Activated naive CD8-positive, alpha-beta T cell treated with anti-CD3 and anti-CD28 coated beads, Interleukin-2, amount 10 ng/mL, durations not matched to agents 7 days and 5 days (primary cell): ENCODE results near the gene MUSK. TPM values are rescaled to one million over a fixed set of nuclear protein-coding genes. Genes with fewer than 3 reads are reported as not detected.

Experiments
- ATAC-seq: fragments of 150-1000 bp; cut with Tn5 transposase; one replicate; pipeline ENCODE4 v1.10.0; 2021; ENCODE audit warnings: low read depth, moderate library complexity
- POLR2A ChIA-PET: fragments of 350-600 bp; sonication (Branson Sonifier 250); formaldehyde crosslinking; loops from one replicate; lab custom pipeline; 2021; ENCODE audit warnings: antibody characterized with exemption; lab: Charles Lee
- DNase-seq: peaks from one replicate; pipeline ENCODE4 v3.0.0; 2021
- H3K27ac Mint-ChIP-seq: one replicate; pipeline ENCODE4 v1.8.0; 2022; ENCODE audit warnings: mild to moderate bottlenecking, mixed read lengths
- H3K27me3 Mint-ChIP-seq: one replicate; pipeline ENCODE4 v1.8.0; 2022; ENCODE audit warnings: mild to moderate bottlenecking, moderate library complexity, mixed read lengths
- H3K36me3 Mint-ChIP-seq: one replicate; pipeline ENCODE4 v1.8.0; 2021; ENCODE audit warnings: mild to moderate bottlenecking, mixed read lengths
- H3K4me1 Mint-ChIP-seq: one replicate; pipeline ENCODE4 v1.8.0; 2021; ENCODE audit warnings: mixed read lengths
- H3K4me3 Mint-ChIP-seq: one replicate; pipeline ENCODE4 v1.8.0; 2022; ENCODE audit warnings: mild to moderate bottlenecking, moderate library complexity, mixed read lengths
- H3K9me3 Mint-ChIP-seq: one replicate; pipeline ENCODE4 v1.8.0; 2021; ENCODE audit warnings: mixed read lengths
- total RNA-seq, 2 experiments: library from RNA; stranded (reverse); gene quantifications; one replicate each; pipeline ENCODE4 v1.2.3, GENCODE V29; 2021

Gene MUSK
- total RNA-seq, 2 experiments from 2014 or later = not detected

GRCh38 chr9:110712955-110713354 lies 44.4 kb downstream of the MUSK start:
- DNase-seq (no peak), ATAC-seq (no peak)
- no peaks in the 10 kb centered on the region for H3K36me3 Mint-ChIP-seq
- no peak overlapping the region for H3K4me3 Mint-ChIP-seq
- POLR2A ChIA-PET = no interaction called here
- H3K27ac Mint-ChIP-seq = no peak overlapping the region
- no peaks in the 10 kb centered on the region for H3K4me1 Mint-ChIP-seq
- no peaks in the 10 kb centered on the region for H3K27me3 Mint-ChIP-seq
- no peaks in the 10 kb centered on the region for H3K9me3 Mint-ChIP-seq

GRCh38 chr9:110714314-110714713 lies 45.7 kb downstream of the MUSK start:
- Mint-ChIP-seq H3K27me3 (no peaks in the 10 kb centered on the region), H3K4me1 (no peaks in the 10 kb centered on the region), H3K27ac (no peak overlapping the region), H3K36me3 (no peaks in the 10 kb centered on the region), H3K4me3 (no peak overlapping the region), H3K9me3 (no peaks in the 10 kb centered on the region)
- POLR2A ChIA-PET = no interaction called here
- DNase-seq = no peak
- no peak for ATAC-seq

GRCh38 chr9:110728058-110728457 lies 59.5 kb downstream of the MUSK start:
- Mint-ChIP-seq H3K4me1 (no peaks in the 10 kb centered on the region), H3K27ac (no peak overlapping the region), H3K27me3 (no peaks in the 10 kb centered on the region), H3K4me3 (no peak overlapping the region), H3K9me3 (no peaks in the 10 kb centered on the region), H3K36me3 (no peaks in the 10 kb centered on the region)
- DNase-seq (no peak), ATAC-seq (no peak)
- POLR2A ChIA-PET = no interaction called here

DNA sequence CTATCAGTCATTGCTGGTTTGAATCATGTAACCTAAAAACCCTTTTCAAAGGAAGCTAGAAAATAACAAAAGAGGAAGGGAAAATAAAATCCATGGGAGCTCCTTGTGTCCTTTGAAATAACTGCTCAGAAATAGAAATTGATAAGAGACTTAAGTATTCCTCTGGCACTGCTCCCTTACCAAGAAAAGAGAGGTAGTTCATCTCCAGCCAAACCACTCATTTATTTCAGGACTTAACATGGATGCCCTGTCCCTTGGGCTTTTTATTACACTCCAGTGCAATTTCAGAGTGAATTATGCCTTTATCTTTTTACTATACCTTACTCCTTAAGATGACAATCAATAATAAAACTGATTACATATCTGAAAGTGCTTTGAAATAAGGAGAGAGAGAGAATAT lies 61.0 kb downstream of the MUSK start:
- no peak for ATAC-seq
- H3K36me3 Mint-ChIP-seq = no peaks in the 10 kb centered on the region
- H3K4me3 Mint-ChIP-seq = no peak overlapping the region
- POLR2A ChIA-PET = no interaction called here
- H3K27me3 Mint-ChIP-seq = no peaks in the 10 kb centered on the region
- no peak overlapping the region for H3K27ac Mint-ChIP-seq
- no peaks in the 10 kb centered on the region for H3K4me1 Mint-ChIP-seq
- no peak for DNase-seq
- H3K9me3 Mint-ChIP-seq = no peaks in the 10 kb centered on the region

DNA sequence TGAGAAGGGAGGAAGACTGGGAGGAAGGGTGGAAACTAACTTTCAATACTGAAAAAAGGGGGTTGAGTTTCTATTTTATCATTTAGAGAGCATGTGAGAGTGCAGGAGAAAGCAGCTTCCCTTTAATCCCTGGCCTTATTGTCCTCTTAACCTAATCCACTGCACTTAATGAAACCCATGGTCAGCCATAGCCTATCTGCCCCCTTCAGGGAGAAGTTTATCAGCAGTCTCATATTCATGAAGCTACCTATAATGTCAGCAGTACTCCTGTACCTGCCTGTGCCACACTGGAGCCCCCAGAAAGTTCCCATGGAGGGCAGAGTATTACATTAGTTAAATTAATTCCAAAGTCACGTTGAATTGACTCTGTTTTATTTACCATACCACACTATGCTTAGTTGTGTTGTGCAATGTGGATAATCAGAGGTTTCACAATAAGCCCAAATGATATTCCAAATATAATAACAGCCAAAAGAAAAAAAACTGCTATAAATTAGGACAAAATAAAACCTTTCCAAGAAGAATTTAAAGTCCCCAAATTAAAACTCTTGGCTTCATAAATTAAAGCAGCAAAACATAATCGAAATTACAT lies 62.9 kb downstream of the MUSK start:
- POLR2A ChIA-PET = no interaction called here
- Mint-ChIP-seq H3K27ac (no peak overlapping the region), H3K9me3 (peaks cover 2% of the 10 kb centered on the region), H3K4me3 (no peak overlapping the region), H3K4me1 (no peaks in the 10 kb centered on the region), H3K36me3 (no peaks in the 10 kb centered on the region), H3K27me3 (no peaks in the 10 kb centered on the region)
- ATAC-seq (no peak), DNase-seq (no peak)

GRCh38 chr9:110738982-110739381 lies 70.4 kb downstream of the MUSK start:
- H3K9me3 Mint-ChIP-seq = peaks cover 4% of the 10 kb centered on the region
- H3K27ac Mint-ChIP-seq = no peak overlapping the region
- ATAC-seq = no peak
- POLR2A ChIA-PET = no interaction called here
- H3K4me1 Mint-ChIP-seq = no peaks in the 10 kb centered on the region
- no peak overlapping the region for H3K4me3 Mint-ChIP-seq
- no peaks in the 10 kb centered on the region for H3K36me3 Mint-ChIP-seq
- no peak for DNase-seq
- no peaks in the 10 kb centered on the region for H3K27me3 Mint-ChIP-seq

- Mint-ChIP-seq H3K4me1 (no peaks in the 10 kb centered on the region), H3K36me3 (no peaks in the 10 kb centered on the region)
- POLR2A ChIA-PET = no interaction called here
These were observed 74.3 kb downstream of the MUSK start for GRCh38 chr9:110742741-110743371.

DNA sequence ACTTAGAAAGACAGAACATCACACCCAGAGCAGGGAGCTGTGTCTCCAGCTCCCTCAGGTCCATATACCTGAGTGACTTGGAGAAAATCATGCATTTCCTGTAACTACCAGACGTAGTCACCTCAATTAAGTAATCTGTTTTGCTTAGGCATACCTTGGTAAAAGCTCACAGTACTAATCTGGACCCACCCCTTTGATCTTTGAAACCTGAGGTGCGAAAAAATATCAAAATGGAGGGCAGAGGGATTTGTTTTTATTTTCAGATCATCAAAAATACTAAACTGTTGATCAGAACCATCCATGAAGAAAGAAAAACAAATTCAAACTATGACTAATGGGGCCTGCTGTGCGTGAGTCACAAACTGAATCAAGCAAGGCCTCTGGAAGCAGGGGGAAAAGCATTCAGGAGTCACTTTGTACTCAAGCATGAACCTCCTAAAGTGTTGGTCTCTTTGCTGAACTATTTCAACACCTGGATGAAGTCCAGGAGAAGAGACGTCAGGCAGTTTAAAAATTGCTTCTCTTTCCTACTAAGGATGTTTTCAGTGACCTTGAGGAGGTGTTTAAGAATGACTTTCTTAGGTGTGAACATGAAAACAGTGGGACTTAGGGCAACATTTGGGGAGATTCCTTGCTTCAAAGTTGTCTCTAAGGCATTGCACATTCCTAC lies 76.3 kb downstream of the MUSK start:
- Mint-ChIP-seq H3K4me1 (no peaks in the 10 kb centered on the region), H3K9me3 (peaks cover 2% of the 10 kb centered on the region), H3K36me3 (no peaks in the 10 kb centered on the region), H3K27ac (no peak overlapping the region), H3K4me3 (no peak overlapping the region), H3K27me3 (no peaks in the 10 kb centered on the region)
- DNase-seq = no peak
- ATAC-seq = no peak
- POLR2A ChIA-PET = no interaction called here

More at GRCh38 chr9:110742741-110743371, 74.3 kb downstream of the MUSK start:
- ATAC-seq (no peak), DNase-seq (no peak)
- Mint-ChIP-seq H3K27me3 (no peaks in the 10 kb centered on the region), H3K9me3 (peaks cover 2% of the 10 kb centered on the region), H3K27ac (no peak overlapping the region), H3K4me3 (no peak overlapping the region)

DNA sequence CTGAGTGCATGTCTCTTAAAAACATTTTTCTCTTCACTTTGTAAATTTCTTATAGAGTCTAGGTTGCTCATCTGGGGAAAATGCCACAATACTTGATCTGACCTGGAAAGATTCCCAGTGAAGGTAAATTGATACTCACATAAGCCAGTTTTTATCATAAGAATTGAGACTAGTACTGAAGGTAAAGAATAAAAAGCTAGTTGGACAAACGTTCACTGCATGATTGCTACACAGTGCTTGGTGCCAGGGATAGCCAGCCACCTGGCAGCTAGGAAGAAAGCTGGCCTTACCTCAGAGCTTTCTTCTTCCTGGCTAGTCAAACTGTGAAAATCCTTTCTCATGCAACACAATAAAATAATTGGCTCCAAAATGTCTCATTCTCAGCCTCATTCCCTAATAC lies 77.1 kb downstream of the MUSK start:
- Mint-ChIP-seq H3K36me3 (no peaks in the 10 kb centered on the region), H3K27me3 (no peaks in the 10 kb centered on the region), H3K4me3 (no peak overlapping the region), H3K9me3 (peaks cover 2% of the 10 kb centered on the region), H3K27ac (no peak overlapping the region), H3K4me1 (no peaks in the 10 kb centered on the region)
- ATAC-seq = no peak
- POLR2A ChIA-PET = no interaction called here
- no peak for DNase-seq

DNA sequence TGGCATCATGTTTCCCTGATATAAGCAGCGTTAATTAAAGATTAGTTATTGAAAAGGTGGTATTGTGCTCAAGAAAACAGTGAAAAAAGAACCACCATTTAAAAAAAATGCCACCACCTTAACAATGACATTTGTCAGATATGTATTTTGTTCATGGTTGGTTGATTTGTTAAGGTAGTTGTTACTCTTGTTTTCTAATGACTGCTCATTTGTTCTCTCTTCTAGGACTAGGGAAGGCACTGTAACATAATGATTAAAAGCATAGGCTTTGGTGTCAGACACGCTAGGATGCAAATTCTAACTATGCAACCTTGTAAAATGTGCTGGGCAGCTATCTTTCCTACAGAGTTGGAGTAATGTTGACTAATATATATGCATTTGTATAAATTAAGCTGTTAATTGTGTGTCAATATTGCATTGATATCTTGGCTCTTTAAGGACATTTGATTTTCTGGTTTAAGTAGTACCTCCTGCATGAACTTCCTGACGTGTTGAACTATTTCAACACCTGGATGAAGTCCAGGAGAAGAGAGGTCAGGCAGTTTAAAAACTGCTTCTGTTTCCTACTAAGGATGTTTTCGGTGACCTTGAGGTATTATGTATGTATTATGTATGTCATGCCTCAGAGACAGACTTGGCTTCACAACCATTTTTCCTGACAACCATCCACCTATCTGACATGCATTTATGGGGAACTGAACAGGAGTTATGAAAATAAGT lies 77.8 kb downstream of the MUSK start:
- ATAC-seq (no peak), DNase-seq (no peak)
- Mint-ChIP-seq H3K36me3 (no peaks in the 10 kb centered on the region), H3K27me3 (no peaks in the 10 kb centered on the region), H3K27ac (no peak overlapping the region), H3K4me3 (no peak overlapping the region), H3K9me3 (no peaks in the 10 kb centered on the region), H3K4me1 (no peaks in the 10 kb centered on the region)
- POLR2A ChIA-PET = no interaction called here

GRCh38 chr9:110748251-110748893 lies 79.8 kb downstream of the MUSK start:
- H3K9me3 Mint-ChIP-seq = no peaks in the 10 kb centered on the region
- no peaks in the 10 kb centered on the region for H3K36me3 Mint-ChIP-seq
- no peak overlapping the region for H3K4me3 Mint-ChIP-seq
- H3K4me1 Mint-ChIP-seq = no peaks in the 10 kb centered on the region
- no peak for DNase-seq
- POLR2A ChIA-PET = no interaction called here
- no peak for ATAC-seq
- no peaks in the 10 kb centered on the region for H3K27me3 Mint-ChIP-seq
- no peak overlapping the region for H3K27ac Mint-ChIP-seq

DNA sequence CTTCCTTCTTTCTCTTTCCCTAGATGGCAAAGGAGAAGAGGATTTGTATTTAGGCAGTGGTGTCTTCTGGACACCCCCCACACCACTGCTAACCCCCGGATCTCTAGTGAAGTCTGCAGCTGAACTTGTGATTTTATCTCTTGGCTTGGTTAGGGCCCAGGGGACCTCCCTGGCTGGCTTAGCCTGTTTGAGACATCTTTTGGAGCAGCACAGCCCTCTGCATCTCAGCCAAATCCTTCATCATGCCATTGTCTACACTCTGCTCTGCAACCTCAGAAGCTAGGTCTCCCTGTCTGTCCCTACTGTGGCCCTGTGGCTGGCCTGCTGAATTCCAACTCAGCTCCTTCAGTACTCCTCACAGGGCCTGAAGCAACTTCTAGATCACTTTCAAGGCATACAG lies 81.7 kb downstream of the MUSK start:
- POLR2A ChIA-PET = no interaction called here
- Mint-ChIP-seq H3K4me1 (no peaks in the 10 kb centered on the region), H3K36me3 (no peaks in the 10 kb centered on the region), H3K4me3 (no peak overlapping the region), H3K9me3 (no peaks in the 10 kb centered on the region), H3K27me3 (no peaks in the 10 kb centered on the region), H3K27ac (no peak overlapping the region)
- no peak for DNase-seq
- ATAC-seq = no peak

DNA sequence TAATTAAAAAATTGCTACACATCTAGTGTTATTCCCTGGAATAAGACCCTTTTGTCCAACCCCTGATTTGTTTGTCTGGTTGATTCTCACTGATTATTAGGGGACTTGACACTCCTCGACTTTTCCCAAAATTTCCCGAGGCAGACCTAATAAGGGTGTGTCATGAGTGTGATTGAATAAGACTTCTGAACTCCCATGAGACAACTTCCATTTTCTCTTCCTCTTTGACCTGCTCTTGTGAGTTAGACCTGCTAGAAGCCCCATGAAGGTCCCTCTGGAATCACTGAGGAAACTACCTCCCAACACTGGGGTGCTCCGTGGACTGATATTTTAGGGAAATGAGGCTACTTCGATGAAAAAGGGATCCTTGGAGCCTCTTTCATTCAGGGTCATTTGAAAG lies 83.4 kb downstream of the MUSK start:
- H3K9me3 Mint-ChIP-seq = no peaks in the 10 kb centered on the region

More for the DNA sequence above, 83.4 kb downstream of the MUSK start:
- no peaks in the 10 kb centered on the region for H3K27me3 Mint-ChIP-seq
- H3K4me1 Mint-ChIP-seq = no peaks in the 10 kb centered on the region
- no peak overlapping the region for H3K4me3 Mint-ChIP-seq
- DNase-seq (no peak), ATAC-seq (no peak)
- POLR2A ChIA-PET = no interaction called here
- H3K27ac Mint-ChIP-seq = no peak overlapping the region
- H3K36me3 Mint-ChIP-seq = no peaks in the 10 kb centered on the region
